HT1080 (cell line): Measurements from ENCODE around the gene GNG4. TPM values are rescaled to one million over a fixed set of nuclear protein-coding genes. Genes with fewer than 3 reads are reported as not detected.
"Not testable (repeated sequence)": the region's sequence is repeated elsewhere in the genome, so short reads cannot be mapped to it uniquely, and the experiment has no call there.

Experiments
- DNase-seq: peaks from one replicate; pipeline ENCODE4 v3.0.0-alpha.2; 2015; ENCODE audit warnings: low read depth
- total RNA-seq: library from RNA; depleted of rRNA; stranded (reverse); fragments of >200 nt; shearing (Covaris generic); gene quantifications from 2 replicates; pipeline ENCODE4 v1.2.3, GENCODE V29; 2014

Gene GNG4
- total RNA-seq, 1 experiment from 2014 or later, result 2.0 TPM

- DNase-seq, result no peak
These were observed 62.6 kb downstream of the GNG4 start for GRCh38 chr1:235586992-235587391.

- no peak for DNase-seq
These were observed 63.2 kb downstream of the GNG4 start for GRCh38 chr1:235586413-235586812.

GRCh38 chr1:235584973-235585372 is 64.6 kb downstream of the GNG4 start:
- no peak for DNase-seq

- peak; percentile 10 for DNase-seq
These were observed 66.0 kb downstream of the GNG4 start for GRCh38 chr1:235583511-235584001.

GRCh38 chr1:235582130-235582529 is 67.5 kb downstream of the GNG4 start:
- DNase-seq, result no peak

- DNase-seq, result no peak
These were observed 69.7 kb downstream of the GNG4 start for GRCh38 chr1:235579891-235580290.

GRCh38 chr1:235575597-235575996 is 74.0 kb downstream of the GNG4 start:
- no peak for DNase-seq

- no peak for DNase-seq
These were observed 75.7 kb downstream of the GNG4 start for GRCh38 chr1:235573880-235574279.

GRCh38 chr1:235572971-235573370 is 76.6 kb downstream of the GNG4 start:
- DNase-seq, result not testable (repeated sequence)

- DNase-seq, result no peak
These were observed 78.1 kb downstream of the GNG4 start for GRCh38 chr1:235571482-235571881.

GRCh38 chr1:235567812-235568503 is 81.6 kb downstream of the GNG4 start:
- DNase-seq, result peak; percentile 6

GRCh38 chr1:235566084-235566483 is 83.5 kb downstream of the GNG4 start:
- DNase-seq, result no peak

GRCh38 chr1:235563513-235564061 is 86.0 kb downstream of the GNG4 start:
- no peak for DNase-seq

- DNase-seq, result no peak
These were observed 87.0 kb downstream of the GNG4 start for GRCh38 chr1:235562589-235562988.

- DNase-seq, result no peak
These were observed 90.9 kb downstream of the GNG4 start for GRCh38 chr1:235558621-235559169.

- DNase-seq, result no peak
These were observed 92.1 kb downstream of the GNG4 start for GRCh38 chr1:235557495-235557894.

- no peak for DNase-seq
These were observed 92.8 kb downstream of the GNG4 start for GRCh38 chr1:235556807-235557206.

- no peak for DNase-seq
These were observed 96.5 kb downstream of the GNG4 start for GRCh38 chr1:235553112-235553551.

- no peak for DNase-seq
These were observed 97.4 kb downstream of the GNG4 start for GRCh38 chr1:235552146-235552716.

- no peak for DNase-seq
These were observed 100.0 kb downstream of the GNG4 start for GRCh38 chr1:235549351-235550139.

- not testable (repeated sequence) for DNase-seq
These were observed 103.0 kb downstream of the GNG4 start for GRCh38 chr1:235546369-235547155.
